Natural killer cell treated with Interleukin-12 subunit alpha and Interleukin-12 subunit beta and Interleukin-15 and Interleukin-18, amount 100 ng/mL, for 72 hours (primary cell): ENCODE measurements around the gene POLG. TPM values are rescaled to one million over a fixed set of nuclear protein-coding genes. Genes with fewer than 3 reads are reported as not detected.

ENCODE experiments used
- ATAC-seq, 2 donors: fragments of 150-1000 bp; cut with Tn5 transposase in 1 of 2; sonication (Bioruptor Pico), chemical (Tn5 transposase) in 1 of 2; 2 replicates each; pipeline ENCODE4 v1.10.0; 2021
- DNase-seq: peaks from one replicate; pipeline ENCODE4 v3.0.0; 2022; ENCODE audit warnings: low spot score
- H3K27ac Mint-ChIP-seq, 2 donors: 1 replicate in 1 of 2; 2 replicates in 1 of 2; pipeline ENCODE4 v1.8.0; 2022; ENCODE audit warnings: mixed read lengths in 2 of 2, mild to moderate bottlenecking in 1 of 2, moderate library complexity in 1 of 2
- H3K27me3 Mint-ChIP-seq, 2 donors: 1 replicate in 1 of 2; 2 replicates in 1 of 2; pipeline ENCODE4 v1.8.0; 2022; ENCODE audit warnings: mixed read lengths in 2 of 2
- H3K36me3 Mint-ChIP-seq: one replicate; pipeline ENCODE4 v1.8.0; 2022; ENCODE audit warnings: mixed read lengths
- H3K4me1 Mint-ChIP-seq, 2 donors: 1 replicate in 1 of 2; 2 replicates in 1 of 2; pipeline ENCODE4 v1.8.0; 2022; ENCODE audit warnings: low read depth in 2 of 2, mixed read lengths in 2 of 2, mild to moderate bottlenecking in 1 of 2
- H3K4me3 Mint-ChIP-seq: one replicate; pipeline ENCODE4 v1.8.0; 2022; ENCODE audit warnings: mixed read lengths
- H3K9me3 Mint-ChIP-seq: 2 replicates; pipeline ENCODE4 v1.8.0; 2022; ENCODE audit warnings: mixed read lengths
- total RNA-seq, 2 donors: library from RNA; stranded (reverse); gene quantifications; one replicate each; pipeline ENCODE4 v1.2.3, GENCODE V29; 2022

The POLG gene
- total RNA-seq: 100 to 1,000 TPM; 169 to 184 TPM

DNA sequence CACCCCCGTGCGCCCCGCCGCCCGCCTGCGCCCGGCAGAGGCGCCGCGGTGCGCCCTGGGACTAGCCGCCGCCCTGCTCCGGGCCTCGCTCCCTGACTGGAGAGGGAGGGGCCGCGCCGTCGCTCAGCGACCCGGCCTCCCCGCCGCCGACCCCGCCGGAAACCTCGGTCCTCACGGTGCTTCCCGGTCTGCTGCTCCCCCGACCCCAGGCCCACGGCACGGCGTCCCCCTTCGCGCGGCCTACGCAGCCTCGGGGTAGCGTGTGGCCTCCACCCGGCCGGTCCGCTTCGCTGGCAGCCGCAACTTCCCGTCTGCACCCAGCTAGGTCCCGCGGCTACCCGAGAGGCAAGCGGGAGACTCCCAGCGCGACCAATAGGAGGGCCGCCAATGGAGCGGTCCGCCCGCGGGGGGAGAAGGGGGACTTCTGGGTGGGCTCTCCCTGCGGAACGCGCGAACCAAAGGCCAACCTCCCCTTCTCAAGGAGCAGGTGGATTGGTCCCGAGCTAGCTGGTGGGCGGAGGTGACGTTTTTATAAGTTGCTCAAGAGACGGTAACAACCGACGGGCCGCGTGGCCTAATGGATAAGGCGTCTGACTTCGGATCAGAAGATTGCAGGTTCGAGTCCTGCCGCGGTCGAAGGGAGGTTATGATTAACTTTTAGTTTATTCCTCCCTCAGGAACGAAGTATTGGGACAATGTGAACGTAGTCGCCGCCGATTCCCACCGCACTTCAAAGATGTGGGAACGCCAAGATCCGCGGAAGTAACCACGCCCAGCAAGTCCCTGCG lies at the start of gene POLG:
TSS of gene POLG (minus strand) at position 315 of the 788 bp plus-strand sequence. CDS start 1,070 bp downstream, outside the sequence.
- peak within 1 kb of the TSS; percentile 86 to 97 for H3K27ac Mint-ChIP-seq
- peaks cover 29% of the 10 kb centered on the region for H3K36me3 Mint-ChIP-seq
- ATAC-seq (peak; percentile 95 to 97), DNase-seq (peak; percentile 100)
- H3K9me3 Mint-ChIP-seq: no peaks in the 10 kb centered on the region
- peaks cover 59 to 60% of the 10 kb centered on the region in 2 donors for H3K4me1 Mint-ChIP-seq
- H3K27me3 Mint-ChIP-seq: no peaks in the 10 kb centered on the region
- H3K4me3 Mint-ChIP-seq: peak within 1 kb of the TSS; percentile 80

DNA sequence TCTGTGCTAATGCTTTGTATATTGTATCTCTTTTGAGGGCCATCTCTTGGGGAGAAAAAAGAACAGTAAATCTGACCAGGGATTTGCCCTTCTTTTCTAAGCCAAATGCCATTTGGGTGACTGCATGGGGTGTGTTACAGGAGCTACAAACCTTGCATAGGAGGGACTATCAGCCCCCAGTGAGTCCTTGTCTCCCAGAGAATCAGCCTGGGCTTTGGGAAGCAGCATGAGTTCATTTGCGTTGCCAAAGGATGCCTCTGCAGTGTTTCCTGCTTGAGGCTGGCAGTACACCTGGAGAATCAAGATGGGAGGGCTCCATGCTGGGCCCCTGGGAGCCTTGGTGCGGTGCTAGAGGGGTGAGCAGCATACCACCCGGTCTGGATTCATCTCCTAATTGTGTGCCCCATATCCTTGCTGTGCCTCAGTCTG lies 49.6 kb upstream of the POLG start:
- no peak for ATAC-seq
- H3K36me3 Mint-ChIP-seq: no peaks in the 10 kb centered on the region
- H3K4me3 Mint-ChIP-seq: no peak overlapping the region
- no peaks in the 10 kb centered on the region for H3K9me3 Mint-ChIP-seq
- H3K27me3 Mint-ChIP-seq: peaks cover 0 to 10% of the 10 kb centered on the region in 2 donors
- H3K4me1 Mint-ChIP-seq: no peaks in the 10 kb centered on the region
- DNase-seq: no peak
- no peak overlapping the region for H3K27ac Mint-ChIP-seq

DNA sequence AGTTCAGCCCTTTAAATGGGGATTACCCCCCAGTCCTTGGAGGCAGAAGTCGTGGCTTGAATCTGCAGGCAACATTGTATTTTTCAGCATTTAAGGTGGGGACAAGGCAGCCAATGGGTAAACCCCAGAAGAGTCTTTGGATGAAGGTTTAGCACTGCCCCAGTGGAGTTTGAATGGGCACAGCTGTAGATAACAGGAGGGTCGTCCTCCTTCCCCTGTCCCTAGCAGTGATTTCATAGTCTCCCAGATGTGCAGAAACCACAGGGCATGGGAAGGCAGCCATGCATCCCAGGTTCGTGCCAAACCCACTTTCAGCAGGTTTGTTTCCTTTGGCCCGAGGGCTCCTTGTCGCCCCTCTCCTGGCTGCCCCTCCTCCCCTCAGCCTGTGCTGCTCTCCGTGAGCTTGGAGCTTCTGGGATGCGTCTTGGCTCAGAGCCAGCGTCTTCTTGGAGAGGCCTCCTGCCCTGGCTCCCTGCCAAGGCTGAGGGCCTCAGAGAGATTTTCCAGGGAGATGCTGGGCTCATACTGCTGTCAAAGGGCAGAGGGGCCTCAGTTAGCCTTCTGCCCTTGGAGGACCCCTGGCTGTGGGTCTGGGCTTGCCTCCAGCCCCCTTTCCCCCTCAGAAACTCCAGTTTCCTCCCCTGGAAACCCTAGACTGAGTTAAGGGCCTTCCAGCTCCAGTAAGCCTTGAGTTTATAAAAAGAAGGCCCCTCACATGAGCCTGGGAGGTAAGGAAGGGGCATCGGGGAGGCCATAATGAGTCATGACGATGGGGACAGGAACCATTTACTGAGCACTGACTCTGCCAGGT lies 48.9 kb upstream of the POLG start:
- H3K27me3 Mint-ChIP-seq: peaks cover 0 to 10% of the 10 kb centered on the region in 2 donors
- H3K4me3 Mint-ChIP-seq: no peak overlapping the region
- no peak overlapping the region for H3K27ac Mint-ChIP-seq
- no peak for DNase-seq
- H3K4me1 Mint-ChIP-seq: no peaks in the 10 kb centered on the region
- no peaks in the 10 kb centered on the region for H3K9me3 Mint-ChIP-seq
- ATAC-seq: no peak
- no peaks in the 10 kb centered on the region for H3K36me3 Mint-ChIP-seq

DNA sequence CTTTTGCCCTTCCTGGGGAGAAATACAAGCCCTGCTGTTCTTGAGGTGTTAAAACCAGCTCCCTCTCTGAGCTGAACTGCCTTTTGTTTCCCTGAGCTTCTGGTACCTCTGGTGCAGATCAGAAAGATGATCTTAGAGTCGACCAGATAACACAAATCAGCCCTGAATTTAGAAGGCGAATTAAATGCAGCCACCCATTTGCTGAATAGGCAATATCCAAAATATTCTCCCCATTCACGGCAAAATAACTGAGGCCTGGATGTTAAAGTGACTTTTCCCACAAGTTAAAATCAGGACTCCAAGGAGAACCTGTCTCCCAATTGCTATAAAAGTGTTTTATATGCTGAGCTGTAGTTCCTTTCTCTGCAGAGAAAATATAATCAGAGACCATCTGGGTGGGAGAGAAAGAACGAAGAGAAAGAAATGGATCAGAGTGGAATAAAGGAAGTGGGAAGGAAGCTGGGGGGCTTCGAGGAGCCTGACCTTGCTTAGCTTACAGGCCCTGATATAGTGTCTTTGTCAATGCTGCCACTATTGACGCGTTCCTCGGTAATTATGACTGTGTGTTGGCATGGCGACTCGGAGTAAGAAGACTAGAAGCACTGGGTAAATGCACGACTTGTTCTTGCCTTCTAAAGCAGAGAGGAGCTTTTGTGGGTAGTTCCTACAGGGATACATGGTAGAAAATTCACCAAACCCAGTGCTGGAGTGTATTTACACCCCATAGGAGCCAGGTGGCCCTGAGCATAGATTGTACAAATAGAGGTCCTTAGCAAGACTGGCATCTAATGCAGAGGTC lies 47.5 kb upstream of the POLG start:
- Mint-ChIP-seq H3K27ac (no peak overlapping the region), H3K9me3 (no peaks in the 10 kb centered on the region), H3K27me3 (peaks cover 2 to 12% of the 10 kb centered on the region in 2 donors), H3K4me1 (peaks cover 0 to 7% of the 10 kb centered on the region in 2 donors), H3K36me3 (no peaks in the 10 kb centered on the region), H3K4me3 (no peak overlapping the region)
- no peak for ATAC-seq
- DNase-seq: no peak

DNA sequence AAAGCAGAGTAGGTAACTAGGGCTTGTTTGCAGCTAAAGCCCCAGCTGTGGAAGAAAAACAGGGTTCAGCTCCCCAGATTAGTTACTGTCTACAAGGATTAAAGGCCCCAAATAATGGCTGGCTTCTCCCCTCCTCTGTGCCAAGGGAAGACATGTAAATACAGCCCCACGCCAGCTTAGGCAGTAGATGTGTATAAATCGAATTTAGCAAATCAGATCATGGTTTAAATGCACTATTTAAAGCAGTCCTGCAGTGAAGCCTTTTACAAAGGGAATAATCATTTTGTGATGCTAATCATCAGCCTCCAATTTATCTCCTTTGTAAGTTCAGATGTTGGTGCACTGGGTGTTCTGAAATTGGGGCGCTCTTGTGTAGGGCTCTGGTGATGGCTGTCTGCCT lies 46.7 kb upstream of the POLG start:
- no peaks in the 10 kb centered on the region for H3K9me3 Mint-ChIP-seq
- no peak overlapping the region for H3K4me3 Mint-ChIP-seq
- no peak for ATAC-seq
- H3K27ac Mint-ChIP-seq: no peak overlapping the region
- H3K4me1 Mint-ChIP-seq: peaks cover 0 to 7% of the 10 kb centered on the region in 2 donors
- H3K36me3 Mint-ChIP-seq: no peaks in the 10 kb centered on the region
- peaks cover 9 to 19% of the 10 kb centered on the region in 2 donors for H3K27me3 Mint-ChIP-seq
- DNase-seq: no peak

DNA sequence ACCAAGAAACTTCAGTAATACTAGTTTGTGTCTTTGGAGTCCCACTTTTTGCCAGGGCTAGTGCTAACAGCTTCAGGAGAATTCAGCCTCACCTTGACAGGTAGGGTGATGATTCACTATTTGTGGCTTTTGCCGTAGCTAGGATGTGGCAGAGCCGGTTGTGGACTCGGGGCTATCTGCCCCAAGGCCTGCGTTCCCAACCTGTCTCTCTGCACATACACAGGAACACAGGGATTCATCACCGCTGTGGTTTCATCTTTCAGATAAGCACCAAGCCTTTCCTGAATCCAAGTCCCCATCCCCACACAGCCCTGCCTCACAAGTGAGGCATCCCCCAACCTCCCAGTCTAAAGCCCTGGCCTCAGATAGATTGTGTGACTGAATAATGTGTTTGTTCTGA lies 45.2 kb upstream of the POLG start:
- H3K36me3 Mint-ChIP-seq: no peaks in the 10 kb centered on the region
- peaks cover 0 to 7% of the 10 kb centered on the region in 2 donors for H3K4me1 Mint-ChIP-seq
- H3K27ac Mint-ChIP-seq: peak overlapping the region in 1 of 2 donors; percentile 49
- ATAC-seq (no peak), DNase-seq (no peak)
- peaks cover 18 to 34% of the 10 kb centered on the region in 2 donors for H3K27me3 Mint-ChIP-seq
- H3K9me3 Mint-ChIP-seq: no peaks in the 10 kb centered on the region
- peak overlapping the region; percentile 54 for H3K4me3 Mint-ChIP-seq

DNA sequence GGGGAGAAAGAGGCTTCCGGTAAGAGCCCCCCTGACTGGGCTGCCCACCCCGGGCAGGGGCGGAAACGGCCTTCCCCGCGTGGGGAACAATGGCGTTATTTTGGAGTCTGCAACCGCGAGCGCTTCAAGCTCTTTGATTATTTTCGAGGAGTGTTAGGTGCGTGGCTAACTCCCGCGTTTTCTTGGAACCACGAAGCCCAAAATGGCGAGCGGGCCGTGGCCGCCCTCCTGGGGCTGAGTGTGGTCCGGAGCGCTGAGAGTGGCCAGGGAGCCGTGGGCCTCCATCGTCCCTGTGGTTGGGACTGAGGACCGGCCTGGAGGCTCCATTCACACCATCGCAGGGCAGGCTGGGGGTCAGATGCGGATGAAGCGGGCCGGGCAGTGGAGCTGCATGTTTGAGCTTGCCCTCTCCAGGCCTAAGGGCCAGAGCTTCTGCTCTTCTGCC lies 44.6 kb upstream of the POLG start:
- Mint-ChIP-seq H3K4me1 (peaks cover 0 to 7% of the 10 kb centered on the region in 2 donors), H3K9me3 (no peaks in the 10 kb centered on the region), H3K27ac (peak overlapping the region in 1 of 2 donors; percentile 49), H3K27me3 (peaks cover 21 to 40% of the 10 kb centered on the region in 2 donors), H3K36me3 (no peaks in the 10 kb centered on the region), H3K4me3 (peak overlapping the region; percentile 54)
- ATAC-seq: no peak
- no peak for DNase-seq

DNA sequence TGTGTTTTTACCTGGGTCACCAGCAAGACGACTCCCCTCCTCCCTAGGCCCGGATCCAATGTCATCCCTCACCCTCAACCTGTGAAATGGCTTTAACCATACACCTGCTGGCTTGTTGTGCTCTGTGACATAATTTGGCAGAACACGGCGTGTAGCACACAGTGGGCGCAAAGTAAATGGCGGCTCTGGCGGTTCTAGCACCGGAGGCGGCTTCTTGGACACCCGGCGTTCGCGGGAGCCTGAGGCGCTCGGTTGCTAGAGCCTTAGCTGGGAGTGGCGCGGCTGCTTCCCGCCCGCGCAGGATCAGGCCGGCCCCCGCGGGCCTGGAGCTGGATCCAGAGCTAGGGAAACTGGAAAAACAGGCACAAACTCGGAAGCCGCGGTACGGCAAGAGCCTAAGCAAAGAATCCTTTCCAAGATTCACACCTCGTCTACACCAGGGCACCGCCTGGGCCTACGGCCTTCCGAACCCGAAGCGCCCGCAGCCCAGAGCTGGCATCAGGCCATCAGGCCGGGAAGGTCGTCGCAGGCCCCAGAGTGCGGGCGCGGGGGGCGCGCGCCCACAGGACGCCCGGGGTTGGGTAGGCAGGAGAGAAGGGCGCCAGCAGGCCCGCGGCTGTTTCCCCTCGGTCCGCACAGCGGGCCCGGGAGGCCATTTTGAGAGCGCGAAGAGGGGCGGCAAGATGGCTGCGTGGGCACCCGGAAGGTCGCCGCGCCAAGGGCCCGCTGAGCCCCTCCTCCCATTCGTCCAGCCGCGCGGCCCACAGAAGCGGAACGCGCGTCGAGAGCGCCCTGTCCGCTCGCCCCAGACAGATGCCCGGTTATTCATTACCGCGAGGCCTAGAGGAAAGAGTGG lies 43.9 kb upstream of the POLG start:
- ATAC-seq: peak; percentile 55 to 66
- Mint-ChIP-seq H3K27ac (peak overlapping the region; percentile 49 to 65), H3K4me1 (peaks cover 0 to 7% of the 10 kb centered on the region in 2 donors), H3K27me3 (peaks cover 22 to 47% of the 10 kb centered on the region in 2 donors), H3K9me3 (no peaks in the 10 kb centered on the region), H3K4me3 (peak overlapping the region; percentile 66), H3K36me3 (no peaks in the 10 kb centered on the region)
- no peak for DNase-seq

DNA sequence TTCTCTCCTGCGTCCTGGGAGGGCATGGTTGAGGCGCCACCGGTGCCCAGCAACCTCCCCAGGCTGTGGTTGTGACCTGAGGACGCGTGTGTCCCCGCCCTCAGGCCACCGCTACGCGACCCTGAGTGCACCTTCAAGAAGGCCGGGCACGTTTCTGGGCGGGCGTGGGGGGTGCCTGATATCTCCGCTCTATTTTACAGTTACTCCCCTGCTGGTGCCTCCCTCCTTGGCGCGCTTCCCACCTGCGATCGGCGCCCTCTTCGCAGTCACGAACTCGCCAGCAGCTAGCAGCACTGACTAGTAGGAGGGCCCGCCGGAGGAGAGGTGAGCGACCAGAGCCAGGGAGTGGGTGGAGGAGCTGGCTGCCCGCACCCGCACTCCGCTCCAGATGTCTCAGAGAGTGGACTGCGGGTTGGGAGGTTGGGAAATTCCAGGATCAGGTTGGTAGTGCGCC lies 43.2 kb upstream of the POLG start:
- Mint-ChIP-seq H3K36me3 (no peaks in the 10 kb centered on the region), H3K9me3 (no peaks in the 10 kb centered on the region), H3K27ac (peak overlapping the region; percentile 49 to 65), H3K4me3 (peak overlapping the region; percentile 66), H3K4me1 (peaks cover 0 to 7% of the 10 kb centered on the region in 2 donors), H3K27me3 (peaks cover 22 to 47% of the 10 kb centered on the region in 2 donors)
- ATAC-seq: peak in 1 of 2 donors; percentile 32
- no peak for DNase-seq

DNA sequence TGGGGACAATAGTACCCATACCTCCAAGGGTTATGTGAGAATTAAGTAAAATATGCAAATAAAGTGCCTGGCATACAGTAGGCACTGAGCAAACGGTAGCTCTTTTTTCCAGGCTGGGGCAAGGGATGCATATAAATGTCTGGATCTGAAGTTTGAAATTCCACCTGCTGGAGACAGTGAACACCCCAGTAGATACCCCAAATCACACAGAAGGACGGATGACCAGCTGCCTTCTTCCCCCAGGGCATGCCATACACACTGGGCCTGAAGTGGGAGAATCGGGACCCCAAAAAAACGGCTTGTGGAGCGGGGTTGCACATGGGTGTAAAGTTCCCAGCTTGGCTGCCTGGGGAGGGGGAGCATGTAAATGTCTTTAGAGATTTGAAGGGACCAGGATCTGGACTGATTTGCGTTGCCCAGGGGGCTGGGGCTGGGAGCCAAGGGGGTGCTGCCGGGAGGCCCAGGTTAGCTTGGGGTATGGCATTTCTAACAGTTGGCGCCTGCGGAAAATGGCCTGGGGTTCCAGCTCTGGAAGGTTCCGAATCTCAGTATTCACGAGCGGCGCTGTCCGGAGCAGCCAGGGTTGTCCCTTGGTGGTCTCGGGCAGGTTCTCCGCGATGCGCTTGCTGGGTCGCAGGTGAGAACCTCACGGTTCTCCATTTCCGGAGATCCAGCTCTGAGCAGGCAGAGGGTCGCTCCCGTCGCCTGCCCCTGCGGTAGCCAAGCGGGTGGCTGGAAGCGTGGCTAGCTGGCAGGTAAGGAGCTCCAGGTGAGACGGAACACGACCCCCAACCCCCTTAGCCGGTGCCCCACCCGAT lies 42.6 kb upstream of the POLG start:
- Mint-ChIP-seq H3K36me3 (no peaks in the 10 kb centered on the region), H3K9me3 (no peaks in the 10 kb centered on the region), H3K27me3 (peaks cover 23 to 47% of the 10 kb centered on the region in 2 donors), H3K27ac (no peak overlapping the region), H3K4me1 (peaks cover 0 to 7% of the 10 kb centered on the region in 2 donors), H3K4me3 (no peak overlapping the region)
- ATAC-seq: no peak
- no peak for DNase-seq

DNA sequence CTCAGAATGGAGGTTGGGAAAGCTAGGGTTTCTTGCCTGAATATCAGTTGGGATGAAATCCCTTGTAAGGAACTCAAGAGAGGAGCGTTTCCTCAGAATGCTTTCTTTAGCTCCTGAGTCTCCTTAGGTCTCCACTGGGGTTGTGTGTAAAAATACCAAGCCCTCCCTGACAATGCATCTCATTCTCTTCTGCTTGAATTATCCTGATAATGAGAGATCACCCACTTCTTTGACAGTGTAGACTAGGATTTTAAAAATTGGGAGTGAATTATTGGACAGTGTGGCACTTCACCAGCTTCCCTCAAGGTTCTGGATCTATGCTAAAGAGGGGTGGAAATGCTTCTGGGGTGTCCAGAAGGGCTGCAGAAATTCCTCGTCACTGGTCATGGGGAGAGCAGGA lies 41.8 kb upstream of the POLG start:
- no peak overlapping the region for H3K27ac Mint-ChIP-seq
- DNase-seq (no peak), ATAC-seq (no peak)
- no peak overlapping the region for H3K4me3 Mint-ChIP-seq
- peaks cover 0 to 7% of the 10 kb centered on the region in 2 donors for H3K4me1 Mint-ChIP-seq
- H3K36me3 Mint-ChIP-seq: no peaks in the 10 kb centered on the region
- H3K27me3 Mint-ChIP-seq: peaks cover 25 to 45% of the 10 kb centered on the region in 2 donors
- H3K9me3 Mint-ChIP-seq: no peaks in the 10 kb centered on the region
